Loucy (cell line): ENCODE measurements around the gene CYBA.
"Not testable (repeated sequence)": the region's sequence is repeated elsewhere in the genome, so short reads cannot be mapped to it uniquely, and the experiment has no call there.

Source experiments
- H2AFZ ChIP-seq: fragments of 200-600 bp; sonication (generic); 2 replicates; pipeline ENCODE4 v1.6.0; 2016; ENCODE audit warnings: antibody characterized with exemption, mild to moderate bottlenecking, low read length, moderate library complexity
- H3F3A ChIP-seq: fragments of 200-600 bp; 2 replicates; pipeline ENCODE4 v1.6.0; 2016; ENCODE audit warnings: antibody characterized with exemption, low read depth, mild to moderate bottlenecking
- H3K27me3 ChIP-seq: fragments of 200-600 bp; sonication (generic); 2 replicates; pipeline ENCODE4 v1.6.1; 2014; ENCODE audit warnings: low read length, mild to moderate bottlenecking; ENCODE audit not compliant: insufficient read depth, poor library complexity, severe bottlenecking
- H3K36me3 ChIP-seq: fragments of 200-600 bp; sonication (generic); 2 replicates; pipeline ENCODE4 v1.6.1; 2016; ENCODE audit warnings: low read length; ENCODE audit not compliant: insufficient read depth
- H3K4me1 ChIP-seq: fragments of 200-600 bp; sonication (generic); 2 replicates; pipeline ENCODE4 v1.5.1; 2014; ENCODE audit warnings: low read length, mild to moderate bottlenecking; ENCODE audit not compliant: insufficient read depth, poor library complexity, severe bottlenecking
- H3K4me2 ChIP-seq: fragments of 200-600 bp; sonication (generic); 2 replicates; pipeline ENCODE4 v1.6.0; 2014; ENCODE audit warnings: antibody characterized with exemption, low read length, low read depth, mild to moderate bottlenecking; ENCODE audit not compliant: poor library complexity, severe bottlenecking
- H3K4me3 ChIP-seq: fragments of 200-600 bp; sonication (generic); 2 replicates; pipeline ENCODE4 v1.5.1; 2014; ENCODE audit warnings: low read length, mild to moderate bottlenecking, mixed read lengths; ENCODE audit not compliant: poor library complexity, severe bottlenecking
- H3K79me2 ChIP-seq: fragments of 200-600 bp; sonication (generic); 2 replicates; pipeline ENCODE4 v1.6.1; 2014; ENCODE audit warnings: low read length; ENCODE audit not compliant: insufficient read depth
- H3K9ac ChIP-seq: fragments of 200-600 bp; sonication (generic); 2 replicates; pipeline ENCODE4 v1.6.0; 2014; ENCODE audit warnings: mild to moderate bottlenecking, low read depth, low read length, moderate library complexity; ENCODE audit not compliant: poor library complexity, severe bottlenecking
- H3K9me2 ChIP-seq: fragments of 200-600 bp; sonication (generic); replicated peaks from 2 replicates; pipeline ENCODE4 v1.6.1; 2016; ENCODE audit warnings: low read depth, low read length, mixed read lengths
- H3K9me3 ChIP-seq: fragments of 200-600 bp; sonication (generic); 2 replicates; pipeline ENCODE4 v1.6.1; 2014; ENCODE audit warnings: mild to moderate bottlenecking, antibody characterized with exemption, low read length, low read depth; ENCODE audit not compliant: insufficient read depth
- H4K20me1 ChIP-seq: fragments of 200-600 bp; sonication (generic); 2 replicates; pipeline ENCODE4 v1.6.0; 2014; ENCODE audit warnings: antibody characterized with exemption, low read length, mild to moderate bottlenecking; ENCODE audit not compliant: insufficient read depth, poor library complexity, severe bottlenecking
- EZH2phosphoT487 ChIP-seq: fragments of 200-600 bp; IDR thresholded peaks from 2 replicates; pipeline ENCODE4 v1.6.1; 2018; ENCODE audit warnings: antibody characterized with exemption, mild to moderate bottlenecking, moderate library complexity, borderline replicate concordance
- TF ChIP-seq, protein P1 (sequence below): fragments of 200-600 bp; sonication (generic); conservative IDR thresholded peaks from 2 replicates; pipeline ENCODE4 v1.5.1; 2014; ENCODE audit warnings: mild to moderate bottlenecking, antibody characterized with exemption, low read length

Gene CYBA

DNA sequence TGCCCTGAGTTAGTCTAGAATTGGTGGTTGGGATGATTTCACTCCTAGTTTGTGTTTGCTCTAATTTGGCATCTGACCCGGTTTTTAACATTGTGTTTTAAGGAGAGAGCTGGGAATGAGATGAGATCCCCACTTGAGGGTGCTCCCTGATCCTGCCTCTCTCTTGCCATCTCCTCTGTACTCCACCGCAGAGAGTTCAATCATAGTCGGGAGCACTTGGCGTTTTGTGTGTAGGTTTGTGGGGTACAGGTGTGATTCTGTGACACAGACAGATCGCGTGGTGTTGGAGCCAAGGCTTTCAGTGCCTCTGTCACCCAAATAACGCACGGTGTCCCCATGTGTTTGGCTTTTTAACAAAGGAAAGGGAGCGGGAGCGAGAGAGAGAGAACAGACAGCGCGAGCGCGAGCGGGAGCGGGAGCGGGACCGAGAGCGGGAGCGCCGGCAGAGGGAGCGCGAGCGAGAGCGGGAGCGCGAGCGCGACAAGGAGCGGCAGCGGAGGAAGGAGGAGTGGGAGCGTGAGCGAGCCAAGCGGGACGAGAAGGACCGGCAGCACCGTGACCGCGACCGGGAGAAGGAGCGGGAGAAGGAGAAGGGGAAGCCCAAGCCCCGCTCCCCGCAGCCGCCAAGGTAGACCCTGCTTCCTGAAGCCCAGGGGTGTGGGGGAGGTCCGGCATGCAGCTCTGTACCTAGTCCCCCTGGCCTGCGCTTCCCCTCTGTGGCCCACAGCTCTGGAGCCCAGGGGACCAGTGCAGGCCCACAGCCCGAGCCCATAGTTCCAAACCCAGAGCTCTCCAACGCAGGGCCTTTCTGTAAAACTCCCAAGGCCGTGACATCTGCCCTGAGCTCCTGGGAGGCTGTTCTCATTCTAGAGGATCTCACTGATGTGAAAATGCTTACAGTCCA is 39.7 kb downstream of the CYBA start:
- no peaks in the 10 kb centered on the region for H4K20me1 ChIP-seq
- H3K36me3 ChIP-seq = peaks cover 18% of the 10 kb centered on the region; the same call in 1 of the 2 replicates
- no peaks in the 10 kb centered on the region for H3K9me3 ChIP-seq
- no peaks in the 10 kb centered on the region for H3K9me2 ChIP-seq
- H2AFZ ChIP-seq = no peak overlapping the region
- no peaks in the 10 kb centered on the region for H3K79me2 ChIP-seq
- no peaks in the 10 kb centered on the region for H3K27me3 ChIP-seq
- H3K4me1 ChIP-seq = no peaks in the 10 kb centered on the region
- no peak overlapping the region for H3K4me2 ChIP-seq
- no peaks in the 10 kb centered on the region for H3F3A ChIP-seq
- TF ChIP-seq EZH2phosphoT487 = no peak
- TF ChIP-seq, protein P1, sequence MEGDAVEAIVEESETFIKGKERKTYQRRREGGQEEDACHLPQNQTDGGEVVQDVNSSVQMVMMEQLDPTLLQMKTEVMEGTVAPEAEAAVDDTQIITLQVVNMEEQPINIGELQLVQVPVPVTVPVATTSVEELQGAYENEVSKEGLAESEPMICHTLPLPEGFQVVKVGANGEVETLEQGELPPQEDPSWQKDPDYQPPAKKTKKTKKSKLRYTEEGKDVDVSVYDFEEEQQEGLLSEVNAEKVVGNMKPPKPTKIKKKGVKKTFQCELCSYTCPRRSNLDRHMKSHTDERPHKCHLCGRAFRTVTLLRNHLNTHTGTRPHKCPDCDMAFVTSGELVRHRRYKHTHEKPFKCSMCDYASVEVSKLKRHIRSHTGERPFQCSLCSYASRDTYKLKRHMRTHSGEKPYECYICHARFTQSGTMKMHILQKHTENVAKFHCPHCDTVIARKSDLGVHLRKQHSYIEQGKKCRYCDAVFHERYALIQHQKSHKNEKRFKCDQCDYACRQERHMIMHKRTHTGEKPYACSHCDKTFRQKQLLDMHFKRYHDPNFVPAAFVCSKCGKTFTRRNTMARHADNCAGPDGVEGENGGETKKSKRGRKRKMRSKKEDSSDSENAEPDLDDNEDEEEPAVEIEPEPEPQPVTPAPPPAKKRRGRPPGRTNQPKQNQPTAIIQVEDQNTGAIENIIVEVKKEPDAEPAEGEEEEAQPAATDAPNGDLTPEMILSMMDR = no peak
- H3K4me3 ChIP-seq = no peak overlapping the region
- H3K9ac ChIP-seq = no peak overlapping the region

DNA sequence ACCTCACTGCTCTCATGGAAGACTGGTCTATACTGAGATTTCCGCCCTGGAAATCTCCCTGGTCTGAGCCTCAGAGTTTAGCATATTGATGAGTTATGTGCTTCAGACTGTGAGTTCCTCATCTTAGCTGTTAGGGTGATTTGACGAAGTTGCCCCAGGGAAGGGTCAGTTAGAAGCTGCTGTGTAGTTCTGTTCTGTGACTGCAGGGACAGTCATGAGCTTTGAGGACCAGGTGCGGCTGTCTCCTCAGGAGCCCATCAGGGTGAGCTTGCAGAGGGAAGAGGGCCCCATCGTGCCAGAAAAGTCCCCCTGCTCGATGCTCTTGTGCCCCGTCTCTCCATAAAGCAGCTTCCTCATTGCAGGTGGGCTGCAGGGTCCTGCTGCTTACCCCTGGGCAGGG is 40.8 kb downstream of the CYBA start:
- H2AFZ ChIP-seq = no peak overlapping the region
- H3K27me3 ChIP-seq = no peaks in the 10 kb centered on the region
- H3K9me2 ChIP-seq = no peaks in the 10 kb centered on the region
- H3K4me3 ChIP-seq = no peak overlapping the region
- peaks cover 18% of the 10 kb centered on the region; the same call in 1 of the 2 replicates for H3K36me3 ChIP-seq
- no peaks in the 10 kb centered on the region for H4K20me1 ChIP-seq
- H3K9me3 ChIP-seq = no peaks in the 10 kb centered on the region
- no peaks in the 10 kb centered on the region for H3K4me1 ChIP-seq
- H3K79me2 ChIP-seq = no peaks in the 10 kb centered on the region
- no peaks in the 10 kb centered on the region for H3F3A ChIP-seq
- H3K4me2 ChIP-seq = no peak overlapping the region
- H3K9ac ChIP-seq = no peak overlapping the region
- TF ChIP-seq EZH2phosphoT487 = no peak
- TF ChIP-seq, protein P1 = no peak

DNA sequence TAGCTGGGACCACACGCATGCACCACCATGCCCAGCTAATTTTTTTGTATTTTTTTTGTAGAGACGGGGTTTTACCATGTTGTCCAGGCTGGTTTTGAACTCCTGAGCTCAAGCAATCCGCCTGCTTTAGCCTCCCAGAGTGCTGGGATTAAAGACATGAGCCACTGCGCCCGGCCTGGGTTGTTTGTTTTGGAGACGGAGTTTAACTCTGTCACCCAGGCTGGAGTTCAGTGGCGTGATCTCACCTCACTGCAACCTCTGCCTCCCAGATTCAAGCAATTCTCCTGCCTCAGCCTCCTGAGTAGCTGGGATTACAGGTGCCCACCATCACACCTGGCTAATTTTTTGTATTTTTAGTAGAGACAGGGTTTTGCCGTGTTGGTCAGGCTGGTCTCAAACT is 41.4 kb downstream of the CYBA start:
- H3K4me3 ChIP-seq, H3F3A ChIP-seq, H3K9me2 ChIP-seq, H2AFZ ChIP-seq, H4K20me1 ChIP-seq, H3K4me2 ChIP-seq, H3K9ac ChIP-seq, H3K9me3 ChIP-seq, H3K79me2 ChIP-seq, H3K4me1 ChIP-seq, H3K27me3 ChIP-seq: not testable (repeated sequence)
- peaks cover 18% of the 10 kb centered on the region; the same call in 1 of the 2 replicates for H3K36me3 ChIP-seq

DNA sequence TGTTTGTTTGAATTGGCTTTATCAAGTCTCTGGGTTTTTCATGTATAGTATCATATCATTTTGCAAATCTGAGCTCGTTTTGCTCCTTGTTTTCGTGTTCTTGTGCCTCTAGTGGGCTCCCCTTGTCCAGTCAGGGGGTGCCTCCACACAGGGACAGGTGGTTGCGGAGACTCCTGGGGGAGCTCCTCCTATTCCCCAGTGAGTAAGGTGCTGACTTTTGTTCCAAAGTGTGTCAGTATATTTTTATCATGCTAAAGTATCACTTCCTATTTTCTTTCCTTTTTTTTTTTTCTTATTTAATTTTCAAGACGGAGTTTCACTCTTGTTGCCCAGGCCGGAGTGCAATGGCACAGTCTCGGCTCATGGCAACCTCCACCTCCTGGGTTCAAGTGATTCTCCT is 42.8 kb downstream of the CYBA start:
- H3K4me2 ChIP-seq = no peak overlapping the region
- no peak for TF ChIP-seq EZH2phosphoT487
- TF ChIP-seq, protein P1 = no peak
- H3K36me3 ChIP-seq = peaks cover 18% of the 10 kb centered on the region; the same call in 1 of the 2 replicates
- H3K9ac ChIP-seq = no peak overlapping the region
- no peaks in the 10 kb centered on the region for H3K9me3 ChIP-seq
- H3K4me3 ChIP-seq = no peak overlapping the region
- no peaks in the 10 kb centered on the region for H3K4me1 ChIP-seq
- no peaks in the 10 kb centered on the region for H4K20me1 ChIP-seq
- H3K9me2 ChIP-seq = no peaks in the 10 kb centered on the region
- no peaks in the 10 kb centered on the region for H3F3A ChIP-seq
- no peaks in the 10 kb centered on the region for H3K27me3 ChIP-seq
- no peaks in the 10 kb centered on the region for H3K79me2 ChIP-seq
- no peak overlapping the region for H2AFZ ChIP-seq
